ENCODE data around the gene ZDHHC3. TPM values are rescaled to one million over a fixed set of nuclear protein-coding genes. Genes with fewer than 3 reads are reported as not detected.

Gene ZDHHC3
- total and polyA plus RNA-seq, 2 donors (not counting 1 experiment from before 2014, with no cell fraction given) = 37.2 to 52.6 TPM

- Histone ChIP-seq H3K27ac (ENCODE audit: low read length in 2 of 2) (no peak overlapping the region), H3K4me2 (replicated peaks; ENCODE audit: low read depth, low read length, poor library complexity, severe bottlenecking) (no peak overlapping the region), H3K27me3 (replicated peaks in 1 of 4; ENCODE audit: control extremely low read depth in 1 of 4, control insufficient read depth in 3 of 4, insufficient read depth in 4 of 4, low read length in 3 of 4) (no peaks in the 10 kb centered on the region), H3K9ac (ENCODE audit: low read length) (no peak overlapping the region), H3K9me3 (ENCODE audit: control extremely low read depth in 1 of 3, control insufficient read depth in 2 of 3, insufficient read depth in 1 of 3, low read length in 2 of 3) (no peaks in the 10 kb centered on the region), H2AFZ (ENCODE audit: insufficient read depth, low read depth, low read length, poor library complexity, severe bottlenecking) (no peak overlapping the region), H3K4me3 (ENCODE audit: control extremely low read depth in 1 of 5, extremely low read depth in 1 of 5, insufficient read depth in 1 of 5, low read depth in 2 of 5, low read length in 4 of 5) (no peak overlapping the region), H3K79me2 (ENCODE audit: control insufficient read depth, insufficient read depth, low read length) (no peaks in the 10 kb centered on the region), H4K20me1 (ENCODE audit: control insufficient read depth, insufficient read depth, low read length, poor library complexity, severe bottlenecking) (no peaks in the 10 kb centered on the region), H3K4me1 (ENCODE audit: control insufficient read depth in 2 of 2, insufficient read depth in 2 of 2, low read length in 2 of 2) (no peaks in the 10 kb centered on the region), H3K36me3 (replicated peaks in 1 of 2; ENCODE audit: control extremely low read depth in 1 of 2, control insufficient read depth in 1 of 2, extremely low read depth in 1 of 2, insufficient read depth in 2 of 2, low read length in 1 of 2) (no peaks in the 10 kb centered on the region)
- TF ChIP-seq CTCF (IDR thresholded peaks at IDR 0.05) (no peak), EZH2 (IDR thresholded peaks at IDR 0.05; ENCODE audit: borderline replicate concordance, insufficient read depth, low read depth, low read length, poor library complexity, severe bottlenecking) (no peak)
- Mint-ChIP-seq H3K4me3 (no peak overlapping the region), H3K4me1 (peaks cover 5% of the 10 kb centered on the region), H3K27me3 (peaks cover 5% of the 10 kb centered on the region), H3K9me3 (ENCODE audit: insufficient read depth) (no peaks in the 10 kb centered on the region), H3K27ac (no peak overlapping the region)
- CTCF ChIA-PET = no interaction called here
- DNase-seq (no peak), ATAC-seq (ENCODE audit: low read depth) (no peak)
- 100% methylated on average over 1 of the region's 3 CpGs for WGBS (ENCODE audit: insufficient coverage)
- POLR2A ChIA-PET = no interaction called here
- intact Hi-C loops (cut with micrococcal nuclease) = no loop called here
Observed at GRCh38 chr3:44892689-44893088, 83.3 kb downstream of the ZDHHC3 start.

DNA sequence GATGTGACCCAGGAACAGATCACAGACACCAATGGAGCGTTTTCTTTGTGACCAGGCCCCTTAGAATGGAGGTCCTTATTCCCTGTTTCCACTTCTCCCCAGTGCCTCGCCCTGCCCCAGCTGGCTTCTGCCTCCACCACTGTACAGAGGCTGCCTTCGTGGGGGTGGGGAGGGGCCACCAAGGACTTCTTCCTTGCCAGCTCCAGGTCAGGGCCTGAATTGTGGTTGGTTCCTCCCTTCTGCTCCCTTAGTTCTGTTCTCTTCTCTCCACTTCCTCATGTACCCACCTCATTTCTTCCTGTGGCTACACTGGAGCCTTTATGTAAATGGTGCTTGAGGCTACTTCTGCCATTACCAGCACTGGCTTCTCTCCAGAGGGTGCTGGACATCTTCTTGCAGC is 85.1 kb downstream of the ZDHHC3 start:
- ChIA-PET POLR2A (no interaction called here), CTCF (no interaction called here)
- no peaks in the 10 kb centered on the region for H3K27me3 ChIP-seq (replicated peaks in 1 of 4; ENCODE audit: control extremely low read depth in 1 of 4, control insufficient read depth in 3 of 4, insufficient read depth in 4 of 4, low read length in 3 of 4)
- H2AFZ ChIP-seq (ENCODE audit: insufficient read depth, low read depth, low read length, poor library complexity, severe bottlenecking) = no peak overlapping the region
- ATAC-seq (ENCODE audit: low read depth) = no peak
- H3K4me3 ChIP-seq (ENCODE audit: control extremely low read depth in 1 of 5, extremely low read depth in 1 of 5, insufficient read depth in 1 of 5, low read depth in 2 of 5, low read length in 4 of 5) = no peak overlapping the region
- no peak overlapping the region for H3K4me2 ChIP-seq (replicated peaks; ENCODE audit: low read depth, low read length, poor library complexity, severe bottlenecking)
- no peaks in the 10 kb centered on the region for H3K36me3 ChIP-seq (replicated peaks in 1 of 2; ENCODE audit: control extremely low read depth in 1 of 2, control insufficient read depth in 1 of 2, extremely low read depth in 1 of 2, insufficient read depth in 2 of 2, low read length in 1 of 2)
- Mint-ChIP-seq H3K4me3 (no peak overlapping the region), H3K27me3 (peaks cover 15% of the 10 kb centered on the region), H3K27ac (no peak overlapping the region), H3K9me3 (ENCODE audit: insufficient read depth) (no peaks in the 10 kb centered on the region), H3K4me1 (no peaks in the 10 kb centered on the region)
- DNase-seq = no peak
- no peaks in the 10 kb centered on the region for H3K9me3 ChIP-seq (ENCODE audit: control extremely low read depth in 1 of 3, control insufficient read depth in 2 of 3, insufficient read depth in 1 of 3, low read length in 2 of 3)
- intact Hi-C loops (cut with micrococcal nuclease) = no loop called here
- no peak overlapping the region for H3K9ac ChIP-seq (ENCODE audit: low read length)
- TF ChIP-seq EZH2 (IDR thresholded peaks at IDR 0.05; ENCODE audit: borderline replicate concordance, insufficient read depth, low read depth, low read length, poor library complexity, severe bottlenecking) (no peak), CTCF (IDR thresholded peaks at IDR 0.05) (no peak)
- no peak overlapping the region for H3K27ac ChIP-seq (ENCODE audit: low read length in 2 of 2)
- no peaks in the 10 kb centered on the region for H4K20me1 ChIP-seq (ENCODE audit: control insufficient read depth, insufficient read depth, low read length, poor library complexity, severe bottlenecking)
- 100% methylated on average over 1 of the region's 3 CpGs for WGBS (ENCODE audit: insufficient coverage)
- H3K4me1 ChIP-seq (ENCODE audit: control insufficient read depth in 2 of 2, insufficient read depth in 2 of 2, low read length in 2 of 2) = no peaks in the 10 kb centered on the region
- H3K79me2 ChIP-seq (ENCODE audit: control insufficient read depth, insufficient read depth, low read length) = no peaks in the 10 kb centered on the region
